Measurements from ENCODE around the gene COL6A5.
"Not testable (repeated sequence)": the region's sequence is repeated elsewhere in the genome, so short reads cannot be mapped to it uniquely, and the experiment has no call there.

COL6A5 gene

GRCh38 chr3:130384476-130385025, 39.1 kb downstream of the COL6A5 start:
- no peak overlapping the region for H3K27ac ChIP-seq (ENCODE audit: low read depth, low read length)
- H2AFZ ChIP-seq (ENCODE audit: low read length, unreplicated experiment), result no peak overlapping the region
- H3K79me2 ChIP-seq (ENCODE audit: control insufficient read depth, insufficient read depth, low read length, unreplicated experiment), result no peaks in the 10 kb centered on the region
- no peaks in the 10 kb centered on the region for H3K36me3 ChIP-seq (ENCODE audit: insufficient read depth, low read length)
- no peak overlapping the region for H3K4me3 ChIP-seq (ENCODE audit: low read depth, low read length)
- no peaks in the 10 kb centered on the region for H3K27me3 ChIP-seq (ENCODE audit: insufficient read depth, low read length)
- no peaks in the 10 kb centered on the region for H3K4me1 ChIP-seq (ENCODE audit: control insufficient read depth, insufficient read depth, low read length, unreplicated experiment)

DNA sequence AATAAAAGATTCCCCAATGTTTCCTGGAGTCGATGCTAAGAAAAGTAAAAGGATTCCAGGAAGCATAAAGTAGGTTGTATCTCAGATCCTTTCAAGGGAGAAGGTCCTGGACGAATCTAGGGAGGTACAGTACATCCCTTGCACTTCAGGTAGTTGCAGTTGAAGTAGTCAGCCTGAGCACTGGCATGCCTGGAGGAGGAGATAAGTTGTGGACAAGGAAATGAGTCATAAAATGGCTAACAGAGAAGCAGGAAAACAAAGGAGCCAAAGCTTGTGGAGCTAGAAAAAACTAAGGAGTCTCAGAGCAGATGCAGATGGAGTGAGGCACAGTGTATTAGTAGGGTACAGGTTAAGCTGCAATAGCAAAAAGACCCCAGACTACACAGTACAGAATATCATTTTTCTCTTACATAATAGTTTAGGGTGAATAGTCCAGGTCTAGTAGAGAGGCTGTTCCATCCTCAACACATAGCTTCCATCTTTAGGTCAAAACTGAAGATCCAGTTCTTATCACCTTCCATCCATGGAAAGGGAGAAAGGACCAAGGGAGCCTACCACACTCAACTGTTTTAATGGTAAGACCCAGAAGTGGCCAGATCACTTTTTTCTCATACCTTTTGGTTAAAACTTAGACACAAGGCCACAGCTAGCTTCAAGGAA, 41.3 kb downstream of the COL6A5 start:
- no peaks in the 10 kb centered on the region for H3K4me1 ChIP-seq (ENCODE audit: control insufficient read depth, insufficient read depth, low read length, unreplicated experiment)
- no peak overlapping the region for H3K27ac ChIP-seq (ENCODE audit: low read depth, low read length)
- no peaks in the 10 kb centered on the region for H3K27me3 ChIP-seq (ENCODE audit: insufficient read depth, low read length)
- no peak overlapping the region for H3K4me3 ChIP-seq (ENCODE audit: low read depth, low read length)
- no peaks in the 10 kb centered on the region for H3K36me3 ChIP-seq (ENCODE audit: insufficient read depth, low read length)
- H2AFZ ChIP-seq (ENCODE audit: low read length, unreplicated experiment), result no peak overlapping the region
- H3K79me2 ChIP-seq (ENCODE audit: control insufficient read depth, insufficient read depth, low read length, unreplicated experiment), result no peaks in the 10 kb centered on the region

GRCh38 chr3:130389743-130390478, 44.4 kb downstream of the COL6A5 start:
- Histone ChIP-seq H3K36me3 (ENCODE audit: insufficient read depth, low read length) (no peaks in the 10 kb centered on the region), H2AFZ (ENCODE audit: low read length, unreplicated experiment) (no peak overlapping the region), H3K79me2 (ENCODE audit: control insufficient read depth, insufficient read depth, low read length, unreplicated experiment) (no peaks in the 10 kb centered on the region), H3K27ac (ENCODE audit: low read depth, low read length) (no peak overlapping the region), H3K27me3 (ENCODE audit: insufficient read depth, low read length) (no peaks in the 10 kb centered on the region), H3K4me1 (ENCODE audit: control insufficient read depth, insufficient read depth, low read length, unreplicated experiment) (no peaks in the 10 kb centered on the region), H3K4me3 (ENCODE audit: low read depth, low read length) (no peak overlapping the region)

DNA sequence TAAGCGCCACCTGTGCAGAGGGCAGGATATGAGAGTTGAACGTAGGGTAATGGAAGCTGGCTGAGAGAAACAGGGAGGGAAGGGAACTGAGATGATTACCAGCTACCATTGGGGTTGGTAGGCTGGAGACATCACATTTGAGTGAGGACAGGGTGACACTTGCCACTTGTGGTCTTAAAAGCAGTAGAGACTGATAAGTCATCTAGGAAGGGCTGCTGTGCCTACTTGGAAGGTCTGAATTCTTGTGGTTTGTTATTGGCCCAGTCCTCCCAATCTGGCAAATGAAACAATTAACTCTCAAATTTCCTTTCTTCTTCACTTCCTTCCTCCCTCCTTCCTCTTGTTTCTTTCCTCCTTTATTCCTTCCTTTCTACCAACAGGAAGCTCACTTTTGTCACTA, 46.8 kb downstream of the COL6A5 start:
- Histone ChIP-seq H3K79me2 (ENCODE audit: control insufficient read depth, insufficient read depth, low read length, unreplicated experiment) (no peaks in the 10 kb centered on the region), H2AFZ (ENCODE audit: low read length, unreplicated experiment) (no peak overlapping the region), H3K4me1 (ENCODE audit: control insufficient read depth, insufficient read depth, low read length, unreplicated experiment) (no peaks in the 10 kb centered on the region), H3K36me3 (ENCODE audit: insufficient read depth, low read length) (no peaks in the 10 kb centered on the region), H3K27ac (ENCODE audit: low read depth, low read length) (no peak overlapping the region), H3K27me3 (ENCODE audit: insufficient read depth, low read length) (no peaks in the 10 kb centered on the region), H3K4me3 (ENCODE audit: low read depth, low read length) (no peak overlapping the region)

- H3K4me1 ChIP-seq (ENCODE audit: control insufficient read depth, insufficient read depth, low read length, unreplicated experiment), result no peaks in the 10 kb centered on the region
- no peak overlapping the region for H3K27ac ChIP-seq (ENCODE audit: low read depth, low read length)
- no peaks in the 10 kb centered on the region for H3K36me3 ChIP-seq (ENCODE audit: insufficient read depth, low read length)
- no peaks in the 10 kb centered on the region for H3K27me3 ChIP-seq (ENCODE audit: insufficient read depth, low read length)
- no peak overlapping the region for H3K4me3 ChIP-seq (ENCODE audit: low read depth, low read length)
- H2AFZ ChIP-seq (ENCODE audit: low read length, unreplicated experiment), result no peak overlapping the region
- H3K79me2 ChIP-seq (ENCODE audit: control insufficient read depth, insufficient read depth, low read length, unreplicated experiment), result no peaks in the 10 kb centered on the region
Measured at GRCh38 chr3:130393594-130393993, 48.1 kb downstream of the COL6A5 start.

GRCh38 chr3:130395331-130395730, 49.9 kb downstream of the COL6A5 start:
- Histone ChIP-seq H3K79me2 (ENCODE audit: control insufficient read depth, insufficient read depth, low read length, unreplicated experiment) (no peaks in the 10 kb centered on the region), H3K4me3 (ENCODE audit: low read depth, low read length) (no peak overlapping the region), H3K27me3 (ENCODE audit: insufficient read depth, low read length) (no peaks in the 10 kb centered on the region), H2AFZ (ENCODE audit: low read length, unreplicated experiment) (no peak overlapping the region), H3K27ac (ENCODE audit: low read depth, low read length) (no peak overlapping the region), H3K4me1 (ENCODE audit: control insufficient read depth, insufficient read depth, low read length, unreplicated experiment) (no peaks in the 10 kb centered on the region), H3K36me3 (ENCODE audit: insufficient read depth, low read length) (no peaks in the 10 kb centered on the region)

DNA sequence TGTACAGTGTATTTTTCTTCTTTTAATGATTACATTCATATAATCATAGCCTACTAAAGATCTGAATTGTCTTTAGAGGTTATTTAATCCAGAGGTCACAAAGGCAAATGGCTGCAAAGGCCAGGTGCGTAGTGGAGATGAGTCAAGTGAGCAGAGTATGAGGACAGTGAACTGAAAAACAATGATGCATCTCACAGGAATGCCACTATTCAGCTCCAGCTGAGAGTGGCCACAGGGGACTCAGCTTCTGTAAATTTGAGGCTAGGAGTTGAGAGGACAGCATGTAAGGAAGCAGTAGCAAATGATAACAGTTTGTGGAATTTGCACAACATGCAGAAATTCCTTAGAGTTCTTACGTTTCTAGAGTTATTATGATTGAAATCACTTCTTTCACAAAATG, 50.4 kb downstream of the COL6A5 start:
- Histone ChIP-seq H2AFZ (ENCODE audit: low read length, unreplicated experiment) (no peak overlapping the region), H3K79me2 (ENCODE audit: control insufficient read depth, insufficient read depth, low read length, unreplicated experiment) (no peaks in the 10 kb centered on the region), H3K36me3 (ENCODE audit: insufficient read depth, low read length) (no peaks in the 10 kb centered on the region), H3K27me3 (ENCODE audit: insufficient read depth, low read length) (no peaks in the 10 kb centered on the region), H3K27ac (ENCODE audit: low read depth, low read length) (no peak overlapping the region), H3K4me1 (ENCODE audit: control insufficient read depth, insufficient read depth, low read length, unreplicated experiment) (no peaks in the 10 kb centered on the region), H3K4me3 (ENCODE audit: low read depth, low read length) (no peak overlapping the region)

DNA sequence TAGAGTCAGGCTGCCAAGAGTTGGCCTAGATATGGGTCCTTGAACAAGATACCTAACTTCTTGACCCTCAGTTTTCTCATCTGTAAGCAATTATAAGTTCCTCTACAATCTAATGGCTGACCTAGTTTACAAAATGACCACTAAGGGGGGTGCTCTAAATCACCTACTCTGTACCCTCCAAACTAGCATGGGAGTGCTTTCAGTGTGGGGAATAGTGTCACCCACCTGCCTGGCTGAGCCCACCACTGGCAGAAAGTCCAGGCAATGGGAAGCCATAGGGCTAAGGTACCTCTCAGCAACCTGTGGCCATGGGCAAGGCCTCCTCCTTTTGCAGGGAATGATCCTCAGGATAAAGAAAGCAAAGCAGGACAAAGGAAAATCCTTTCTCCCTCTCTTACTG, 58.9 kb downstream of the COL6A5 start:
- Histone ChIP-seq H3K4me1 (ENCODE audit: control insufficient read depth, insufficient read depth, low read length, unreplicated experiment) (no peaks in the 10 kb centered on the region), H3K36me3 (ENCODE audit: insufficient read depth, low read length) (no peaks in the 10 kb centered on the region)

GRCh38 chr3:130405956-130406355, 60.5 kb downstream of the COL6A5 start:
- no peak overlapping the region for H3K4me3 ChIP-seq (ENCODE audit: low read depth, low read length)
- H3K27me3 ChIP-seq (ENCODE audit: insufficient read depth, low read length), result no peaks in the 10 kb centered on the region
- H3K79me2 ChIP-seq (ENCODE audit: control insufficient read depth, insufficient read depth, low read length, unreplicated experiment), result no peaks in the 10 kb centered on the region
- no peaks in the 10 kb centered on the region for H3K4me1 ChIP-seq (ENCODE audit: control insufficient read depth, insufficient read depth, low read length, unreplicated experiment)
- H3K27ac ChIP-seq (ENCODE audit: low read depth, low read length), result no peak overlapping the region
- H3K36me3 ChIP-seq (ENCODE audit: insufficient read depth, low read length), result no peaks in the 10 kb centered on the region
- no peak overlapping the region for H2AFZ ChIP-seq (ENCODE audit: low read length, unreplicated experiment)

More for the DNA sequence above, 58.9 kb downstream of the COL6A5 start:
- no peak overlapping the region for H3K27ac ChIP-seq (ENCODE audit: low read depth, low read length)
- no peaks in the 10 kb centered on the region for H3K79me2 ChIP-seq (ENCODE audit: control insufficient read depth, insufficient read depth, low read length, unreplicated experiment)
- H3K4me3 ChIP-seq (ENCODE audit: low read depth, low read length), result no peak overlapping the region
- H3K27me3 ChIP-seq (ENCODE audit: insufficient read depth, low read length), result no peaks in the 10 kb centered on the region
- H2AFZ ChIP-seq (ENCODE audit: low read length, unreplicated experiment), result no peak overlapping the region

DNA sequence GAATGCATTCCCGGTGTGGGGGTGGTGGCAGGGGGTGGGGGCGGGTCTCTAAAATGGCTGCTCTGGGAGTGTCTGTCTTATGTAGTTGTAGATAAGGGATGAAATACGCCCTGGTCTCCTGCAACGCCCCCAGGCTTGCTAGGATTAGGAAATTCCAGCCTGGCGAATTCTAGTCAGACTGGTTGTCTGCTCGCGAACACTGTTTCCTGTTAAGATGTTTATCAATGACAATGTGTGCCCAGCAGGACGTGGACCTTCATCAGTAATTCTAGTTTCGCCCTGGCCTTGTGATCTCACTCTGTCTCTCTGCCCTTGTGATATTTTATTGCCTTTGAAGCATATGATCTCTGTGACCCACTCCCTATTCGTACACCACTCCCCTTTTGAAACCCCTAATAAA, 62.8 kb downstream of the COL6A5 start:
- not testable (repeated sequence) for H3K4me1 ChIP-seq (ENCODE audit: control insufficient read depth, insufficient read depth, low read length, unreplicated experiment); H3K79me2 ChIP-seq (ENCODE audit: control insufficient read depth, insufficient read depth, low read length, unreplicated experiment); H2AFZ ChIP-seq (ENCODE audit: low read length, unreplicated experiment); H3K27me3 ChIP-seq (ENCODE audit: insufficient read depth, low read length); H3K36me3 ChIP-seq (ENCODE audit: insufficient read depth, low read length); H3K27ac ChIP-seq (ENCODE audit: low read depth, low read length); H3K4me3 ChIP-seq (ENCODE audit: low read depth, low read length)

- Histone ChIP-seq H3K4me1 (ENCODE audit: control insufficient read depth, insufficient read depth, low read length, unreplicated experiment) (no peaks in the 10 kb centered on the region), H3K27me3 (ENCODE audit: insufficient read depth, low read length) (no peaks in the 10 kb centered on the region), H3K79me2 (ENCODE audit: control insufficient read depth, insufficient read depth, low read length, unreplicated experiment) (no peaks in the 10 kb centered on the region), H2AFZ (ENCODE audit: low read length, unreplicated experiment) (no peak overlapping the region), H3K27ac (ENCODE audit: low read depth, low read length) (no peak overlapping the region), H3K36me3 (ENCODE audit: insufficient read depth, low read length) (no peaks in the 10 kb centered on the region), H3K4me3 (ENCODE audit: low read depth, low read length) (no peak overlapping the region)
Measured at GRCh38 chr3:130411320-130411719, 65.8 kb downstream of the COL6A5 start.
